ENCODE results near the gene TRPM3. TPM values are rescaled to one million over a fixed set of nuclear protein-coding genes. Genes with fewer than 3 reads are reported as not detected.

TRPM3 gene
- total RNA-seq, 1 experiment from 2014 or later = not detected

GRCh38 chr9:70935856-70936255 lies 185.6 kb downstream of the TRPM3 start:
- no TSS peak for BruUV-seq (replicated peaks)
- no peak for DNase-seq
- Histone ChIP-seq H3K9me3 (no peaks in the 10 kb centered on the region), H3K27me3 (replicated peaks; ENCODE audit: control insufficient read depth, insufficient read depth, low read length) (no peaks in the 10 kb centered on the region), H3K36me3 (ENCODE audit: control insufficient read depth, insufficient read depth, low read length) (no peaks in the 10 kb centered on the region), H3K4me3 (ENCODE audit: low read depth, low read length) (no peak overlapping the region), H3K4me1 (no peaks in the 10 kb centered on the region)
- TF ChIP-seq, protein P1, sequence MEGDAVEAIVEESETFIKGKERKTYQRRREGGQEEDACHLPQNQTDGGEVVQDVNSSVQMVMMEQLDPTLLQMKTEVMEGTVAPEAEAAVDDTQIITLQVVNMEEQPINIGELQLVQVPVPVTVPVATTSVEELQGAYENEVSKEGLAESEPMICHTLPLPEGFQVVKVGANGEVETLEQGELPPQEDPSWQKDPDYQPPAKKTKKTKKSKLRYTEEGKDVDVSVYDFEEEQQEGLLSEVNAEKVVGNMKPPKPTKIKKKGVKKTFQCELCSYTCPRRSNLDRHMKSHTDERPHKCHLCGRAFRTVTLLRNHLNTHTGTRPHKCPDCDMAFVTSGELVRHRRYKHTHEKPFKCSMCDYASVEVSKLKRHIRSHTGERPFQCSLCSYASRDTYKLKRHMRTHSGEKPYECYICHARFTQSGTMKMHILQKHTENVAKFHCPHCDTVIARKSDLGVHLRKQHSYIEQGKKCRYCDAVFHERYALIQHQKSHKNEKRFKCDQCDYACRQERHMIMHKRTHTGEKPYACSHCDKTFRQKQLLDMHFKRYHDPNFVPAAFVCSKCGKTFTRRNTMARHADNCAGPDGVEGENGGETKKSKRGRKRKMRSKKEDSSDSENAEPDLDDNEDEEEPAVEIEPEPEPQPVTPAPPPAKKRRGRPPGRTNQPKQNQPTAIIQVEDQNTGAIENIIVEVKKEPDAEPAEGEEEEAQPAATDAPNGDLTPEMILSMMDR (IDR thresholded peaks at IDR 0.05; ENCODE audit: insufficient read depth in 1 of 2, low read depth in 1 of 2, low read length in 1 of 2, severe bottlenecking in 1 of 2, unreplicated experiment in 1 of 2) = no peak
- no peak overlapping the region for H3K27ac Mint-ChIP-seq (ENCODE audit: unreplicated experiment)
- no peaks in the 10 kb centered on the region for H3K9me3 Mint-ChIP-seq (ENCODE audit: unreplicated experiment)
- intact Hi-C loops (cut with micrococcal nuclease; ENCODE audit: unreplicated experiment) = no loop called here
- no peaks in the 10 kb centered on the region for H3K36me3 Mint-ChIP-seq (ENCODE audit: insufficient read depth, unreplicated experiment)
- peaks cover 2% of the 10 kb centered on the region for H3K27me3 Mint-ChIP-seq (ENCODE audit: insufficient read depth, unreplicated experiment)
- ChIA-PET POLR2A (no interaction called here), CTCF (no interaction called here)
- H3K4me1 Mint-ChIP-seq (ENCODE audit: low read depth, unreplicated experiment) = no peaks in the 10 kb centered on the region
- no peak overlapping the region for H3K4me3 Mint-ChIP-seq (ENCODE audit: unreplicated experiment)

DNA sequence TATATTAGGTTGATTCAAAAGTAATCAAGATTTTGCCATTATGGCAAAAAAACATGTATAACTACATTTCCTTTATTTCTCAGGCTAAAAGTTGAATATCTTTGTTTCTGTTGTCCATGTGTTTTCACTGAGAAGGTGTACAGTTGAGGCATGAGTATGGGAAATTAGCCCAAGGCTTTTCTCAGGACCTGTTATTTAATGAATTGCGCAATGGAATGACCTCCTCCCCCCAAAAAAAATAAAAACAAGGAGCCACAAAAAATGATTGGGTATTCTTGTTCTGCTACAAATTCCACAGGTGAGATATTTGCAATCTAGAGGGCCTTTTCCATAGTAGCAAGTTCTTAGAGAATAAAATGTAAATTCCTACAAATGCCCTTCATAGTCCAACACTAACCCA lies 186.8 kb downstream of the TRPM3 start:
- CTCF ChIA-PET = no interaction called here
- H3K27me3 ChIP-seq (replicated peaks; ENCODE audit: control insufficient read depth, insufficient read depth, low read length) = no peaks in the 10 kb centered on the region
- H3K27me3 Mint-ChIP-seq (ENCODE audit: insufficient read depth, unreplicated experiment) = peaks cover 2% of the 10 kb centered on the region
- no peaks in the 10 kb centered on the region for H3K4me1 Mint-ChIP-seq (ENCODE audit: low read depth, unreplicated experiment)
- no peak overlapping the region for H3K27ac Mint-ChIP-seq (ENCODE audit: unreplicated experiment)
- H3K36me3 ChIP-seq (ENCODE audit: control insufficient read depth, insufficient read depth, low read length) = no peaks in the 10 kb centered on the region
- no peak overlapping the region for H3K4me3 Mint-ChIP-seq (ENCODE audit: unreplicated experiment)
- no peaks in the 10 kb centered on the region for H3K9me3 Mint-ChIP-seq (ENCODE audit: unreplicated experiment)
- no peak overlapping the region for H3K4me3 ChIP-seq (ENCODE audit: low read depth, low read length)
- TF ChIP-seq, protein P1 (IDR thresholded peaks at IDR 0.05; ENCODE audit: insufficient read depth in 1 of 2, low read depth in 1 of 2, low read length in 1 of 2, severe bottlenecking in 1 of 2, unreplicated experiment in 1 of 2) = no peak
- H3K4me1 ChIP-seq = no peaks in the 10 kb centered on the region
- intact Hi-C loops (cut with micrococcal nuclease; ENCODE audit: unreplicated experiment) = no loop called here
- no peaks in the 10 kb centered on the region for H3K36me3 Mint-ChIP-seq (ENCODE audit: insufficient read depth, unreplicated experiment)
- BruUV-seq (replicated peaks) = no TSS peak
- H3K9me3 ChIP-seq = no peaks in the 10 kb centered on the region
- POLR2A ChIA-PET = no interaction called here
- DNase-seq = no peak

DNA sequence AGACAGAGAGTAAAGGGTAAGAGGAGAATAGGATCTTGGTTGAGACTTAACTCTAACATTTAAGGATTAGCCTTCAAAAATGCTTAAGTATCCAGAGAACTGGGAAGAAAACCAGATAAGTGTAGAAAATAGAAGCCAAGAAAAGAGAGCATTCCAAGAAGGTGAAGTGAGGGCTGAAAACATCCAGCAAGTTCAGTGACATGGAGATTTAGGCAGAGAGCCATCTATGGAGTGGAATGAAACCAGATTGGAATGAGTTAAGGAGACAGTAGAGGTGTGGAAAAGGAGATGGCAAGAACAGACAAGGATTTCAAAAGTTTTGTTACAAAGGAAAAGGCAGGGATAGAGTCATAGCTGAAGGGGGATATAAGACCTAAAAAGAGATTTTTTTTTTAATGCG lies 188.1 kb downstream of the TRPM3 start:
- no peaks in the 10 kb centered on the region for H3K4me1 ChIP-seq
- intact Hi-C loops (cut with micrococcal nuclease; ENCODE audit: unreplicated experiment) = no loop called here
- H3K36me3 ChIP-seq (ENCODE audit: control insufficient read depth, insufficient read depth, low read length) = no peaks in the 10 kb centered on the region
- H3K27me3 ChIP-seq (replicated peaks; ENCODE audit: control insufficient read depth, insufficient read depth, low read length) = no peaks in the 10 kb centered on the region
- H3K4me1 Mint-ChIP-seq (ENCODE audit: low read depth, unreplicated experiment) = no peaks in the 10 kb centered on the region
- ChIA-PET POLR2A (no interaction called here), CTCF (no interaction called here)
- H3K27me3 Mint-ChIP-seq (ENCODE audit: insufficient read depth, unreplicated experiment) = peaks cover 2% of the 10 kb centered on the region
- no peaks in the 10 kb centered on the region for H3K36me3 Mint-ChIP-seq (ENCODE audit: insufficient read depth, unreplicated experiment)
- H3K4me3 Mint-ChIP-seq (ENCODE audit: unreplicated experiment) = no peak overlapping the region
- TF ChIP-seq, protein P1 (IDR thresholded peaks at IDR 0.05; ENCODE audit: insufficient read depth in 1 of 2, low read depth in 1 of 2, low read length in 1 of 2, severe bottlenecking in 1 of 2, unreplicated experiment in 1 of 2) = no peak
- DNase-seq = no peak
- BruUV-seq (replicated peaks) = no TSS peak
- no peaks in the 10 kb centered on the region for H3K9me3 ChIP-seq
- H3K4me3 ChIP-seq (ENCODE audit: low read depth, low read length) = no peak overlapping the region
- H3K27ac Mint-ChIP-seq (ENCODE audit: unreplicated experiment) = no peak overlapping the region
- no peaks in the 10 kb centered on the region for H3K9me3 Mint-ChIP-seq (ENCODE audit: unreplicated experiment)
